Panc1 (cell line): ENCODE data around the gene PPP4C.

ENCODE experiments used
- CTCF ChIP-seq: fragments of 450-650 bp; IDR thresholded peaks from 2 replicates; pipeline ENCODE4 v1.5.1; 2017; ENCODE audit warnings: mild to moderate bottlenecking
- POLR2AphosphoS5 ChIP-seq: IDR thresholded peaks from 2 replicates; pipeline ENCODE4 v1.6.1; 2012; ENCODE audit warnings: mild to moderate bottlenecking, low read depth, low read length, moderate library complexity
- TCF7L2 ChIP-seq: IDR thresholded peaks from 2 replicates; pipeline ENCODE4 v1.6.1; 2011; ENCODE audit warnings: mild to moderate bottlenecking, low read depth, low read length, inconsistent platforms

- TF ChIP-seq CTCF (no peak), TCF7L2 (no peak), POLR2AphosphoS5 (no peak)
Observed at GRCh38 chr16:30124985-30125379, 49.2 kb downstream of the PPP4C start.
